Adrenal gland (tissue), 5 donors: ENCODE results near the gene ATP6V0C.

Source experiments
- POLR2A ChIP-seq, 2 donors: fragments of 450-650 bp; IDR thresholded peaks; one replicate each; pipeline ENCODE4 v1.6.1; 2017; ENCODE audit warnings: antibody characterized with exemption in 2 of 2, mild to moderate bottlenecking in 2 of 2, moderate library complexity in 1 of 2
- TF ChIP-seq, protein P1 (sequence below), 6 experiments: fragments of 450-650 bp in 4 of 6; fragments of 200-600 bp in 2 of 6; sonication (generic) in 1 of 6; IDR thresholded peaks; 1 replicate in 5 of 6; 2 replicates in 1 of 6; pipeline versions ENCODE4 v1.5.1 to v1.8.0; 2016 to 2021; ENCODE audit warnings: antibody characterized with exemption in 6 of 6, mild to moderate bottlenecking in 2 of 6, moderate library complexity in 1 of 6
- donor health status: DM: no; HTN: no; CAD: no.

DNA sequence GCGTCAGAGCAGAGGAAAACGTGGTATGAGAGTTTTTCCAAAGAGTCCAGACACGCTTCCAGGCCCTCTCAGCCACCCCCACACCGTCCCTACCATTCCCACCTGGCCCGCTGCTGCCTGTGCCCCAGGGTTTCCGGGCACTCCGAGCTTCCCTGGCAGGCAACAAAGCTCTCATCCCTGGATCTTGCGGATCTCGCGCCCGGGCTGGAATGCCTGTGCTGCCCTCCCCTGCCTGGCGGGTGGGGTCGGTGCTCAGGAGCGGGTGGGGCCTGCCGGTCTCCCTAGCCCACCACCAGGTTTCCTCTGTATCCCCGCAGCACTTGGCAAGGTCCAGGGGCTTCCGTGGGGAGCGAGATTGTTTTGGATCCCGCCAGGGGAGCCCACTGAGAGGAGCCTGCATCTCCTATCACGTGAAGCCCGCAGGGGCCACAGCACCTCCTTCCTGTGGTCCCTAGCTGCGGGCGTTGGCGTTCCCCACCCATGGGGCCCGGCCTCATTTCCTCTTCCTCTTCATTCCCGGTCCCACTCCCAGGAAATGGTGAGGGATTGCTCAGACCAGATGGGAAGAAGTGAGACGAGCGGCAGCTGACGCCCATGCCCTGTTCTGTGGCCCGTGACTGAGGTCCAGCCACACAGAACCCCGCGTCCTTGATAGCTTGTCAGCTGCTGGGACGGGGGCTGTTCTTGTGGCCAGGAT, 27.8 kb upstream of the ATP6V0C start:
- TF ChIP-seq, protein P1, sequence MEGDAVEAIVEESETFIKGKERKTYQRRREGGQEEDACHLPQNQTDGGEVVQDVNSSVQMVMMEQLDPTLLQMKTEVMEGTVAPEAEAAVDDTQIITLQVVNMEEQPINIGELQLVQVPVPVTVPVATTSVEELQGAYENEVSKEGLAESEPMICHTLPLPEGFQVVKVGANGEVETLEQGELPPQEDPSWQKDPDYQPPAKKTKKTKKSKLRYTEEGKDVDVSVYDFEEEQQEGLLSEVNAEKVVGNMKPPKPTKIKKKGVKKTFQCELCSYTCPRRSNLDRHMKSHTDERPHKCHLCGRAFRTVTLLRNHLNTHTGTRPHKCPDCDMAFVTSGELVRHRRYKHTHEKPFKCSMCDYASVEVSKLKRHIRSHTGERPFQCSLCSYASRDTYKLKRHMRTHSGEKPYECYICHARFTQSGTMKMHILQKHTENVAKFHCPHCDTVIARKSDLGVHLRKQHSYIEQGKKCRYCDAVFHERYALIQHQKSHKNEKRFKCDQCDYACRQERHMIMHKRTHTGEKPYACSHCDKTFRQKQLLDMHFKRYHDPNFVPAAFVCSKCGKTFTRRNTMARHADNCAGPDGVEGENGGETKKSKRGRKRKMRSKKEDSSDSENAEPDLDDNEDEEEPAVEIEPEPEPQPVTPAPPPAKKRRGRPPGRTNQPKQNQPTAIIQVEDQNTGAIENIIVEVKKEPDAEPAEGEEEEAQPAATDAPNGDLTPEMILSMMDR (IDR thresholded peaks at IDR 0.05) = no peak
- TF ChIP-seq POLR2A (IDR thresholded peaks at IDR 0.05) = no peak
